GM12864 (cell line): Measurements from ENCODE around the gene UBE2J1.

Source experiments
- DNase-seq: peaks from one replicate; pipeline ENCODE4 v3.0.0-alpha.2; 2011; ENCODE audit warnings: low read depth
- H3K4me3 ChIP-seq: 2 replicates; pipeline ENCODE4 v1.5.1; 2011; ENCODE audit warnings: mild to moderate bottlenecking, low read depth, low read length, control low read depth
- CTCF ChIP-seq: IDR thresholded peaks from 2 replicates; pipeline ENCODE4 v1.5.1; 2011; ENCODE audit warnings: low read depth, mild to moderate bottlenecking, moderate library complexity, low read length, control low read depth, inconsistent platforms; ENCODE audit errors: missing control alignments

UBE2J1 gene

DNA sequence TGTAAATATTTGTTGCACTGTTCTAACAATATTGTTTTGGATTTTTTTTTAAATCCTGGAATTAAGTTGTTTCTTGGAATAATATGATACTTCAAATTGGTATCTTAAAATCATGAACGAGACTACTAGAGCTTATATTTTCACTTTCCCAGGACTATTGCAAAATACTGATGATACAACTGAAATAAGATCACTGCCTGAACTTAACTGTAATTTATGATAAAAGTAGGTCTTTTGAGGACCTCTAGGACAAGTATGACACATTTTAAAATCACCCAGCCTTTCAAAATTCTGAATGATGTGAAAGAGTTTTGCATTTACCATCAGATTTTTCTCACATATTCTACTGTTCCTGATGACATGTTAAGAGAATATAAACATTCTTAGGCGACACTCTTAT lies 8.6 kb upstream of the UBE2J1 start:
- H3K4me3 ChIP-seq = no peak overlapping the region; the same call in 1 of the 2 replicates
- no peak for TF ChIP-seq CTCF
- DNase-seq = no peak

DNA sequence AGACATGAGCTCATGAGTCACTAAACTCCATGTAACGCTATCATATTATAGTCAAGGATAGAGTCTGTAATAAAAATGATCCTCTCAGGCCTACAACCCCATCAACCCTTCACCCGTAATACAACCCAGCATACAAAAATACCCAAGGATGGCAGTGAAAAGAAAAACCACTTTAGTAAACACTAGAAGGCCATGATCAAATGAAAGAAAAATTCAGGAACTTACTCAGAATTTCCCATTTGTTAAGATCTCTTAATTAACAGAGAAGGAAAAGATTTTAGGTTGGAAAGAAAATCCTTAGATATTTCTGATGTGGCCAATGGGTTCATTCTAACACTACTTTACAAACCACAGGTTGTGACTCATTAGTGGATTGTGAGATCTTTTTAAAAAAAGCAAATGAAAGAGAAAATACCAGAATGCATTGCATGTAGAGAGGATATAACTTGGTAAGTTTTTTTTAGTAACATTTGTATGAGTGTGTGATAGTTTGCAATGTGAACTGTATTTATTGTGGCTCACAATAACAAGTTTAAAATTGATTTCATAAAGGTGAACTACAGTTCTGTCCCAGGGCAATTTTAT lies 8.0 kb upstream of the UBE2J1 start:
- DNase-seq = no peak
- no peak overlapping the region; the same call in 1 of the 2 replicates for H3K4me3 ChIP-seq
- TF ChIP-seq CTCF = no peak

- H3K4me3 ChIP-seq = no peak overlapping the region
- no peak for DNase-seq
- no peak for TF ChIP-seq CTCF
Measured at GRCh38 chr6:89359561-89359960, 7.0 kb upstream of the UBE2J1 start.

GRCh38 chr6:89357390-89357789 lies 4.9 kb upstream of the UBE2J1 start:
- no peak for TF ChIP-seq CTCF
- peak overlapping the region; percentile 37; the same call in 1 of the 2 replicates for H3K4me3 ChIP-seq
- DNase-seq = peak; percentile 92

DNA sequence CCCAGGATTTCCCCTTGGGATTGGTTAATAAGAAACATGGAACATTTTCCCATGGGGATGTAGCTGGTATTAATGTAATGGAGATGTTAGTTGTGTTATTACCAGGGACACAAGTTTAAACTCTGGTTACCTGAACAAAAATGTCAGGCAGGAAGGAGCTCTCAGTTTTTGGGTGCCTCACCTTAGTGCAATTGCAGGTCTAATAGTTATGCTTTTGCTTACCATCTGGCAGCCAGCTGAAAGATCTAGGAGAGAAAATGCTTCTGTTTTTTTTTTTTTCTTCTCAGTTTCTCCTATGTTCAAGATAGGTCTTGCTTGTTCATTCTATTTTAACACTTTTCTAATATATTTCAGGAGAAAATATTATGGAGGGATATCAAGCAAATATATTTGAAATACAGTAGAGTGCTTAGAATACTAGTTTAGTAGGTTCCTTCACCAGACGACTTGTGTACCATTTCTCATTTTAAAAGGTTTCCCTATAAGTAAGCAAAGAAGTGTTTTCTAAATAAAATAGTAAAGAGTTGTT lies 4.2 kb upstream of the UBE2J1 start:
- DNase-seq = no peak
- no peak for TF ChIP-seq CTCF
- no peak overlapping the region; the same call in 1 of the 2 replicates for H3K4me3 ChIP-seq

DNA sequence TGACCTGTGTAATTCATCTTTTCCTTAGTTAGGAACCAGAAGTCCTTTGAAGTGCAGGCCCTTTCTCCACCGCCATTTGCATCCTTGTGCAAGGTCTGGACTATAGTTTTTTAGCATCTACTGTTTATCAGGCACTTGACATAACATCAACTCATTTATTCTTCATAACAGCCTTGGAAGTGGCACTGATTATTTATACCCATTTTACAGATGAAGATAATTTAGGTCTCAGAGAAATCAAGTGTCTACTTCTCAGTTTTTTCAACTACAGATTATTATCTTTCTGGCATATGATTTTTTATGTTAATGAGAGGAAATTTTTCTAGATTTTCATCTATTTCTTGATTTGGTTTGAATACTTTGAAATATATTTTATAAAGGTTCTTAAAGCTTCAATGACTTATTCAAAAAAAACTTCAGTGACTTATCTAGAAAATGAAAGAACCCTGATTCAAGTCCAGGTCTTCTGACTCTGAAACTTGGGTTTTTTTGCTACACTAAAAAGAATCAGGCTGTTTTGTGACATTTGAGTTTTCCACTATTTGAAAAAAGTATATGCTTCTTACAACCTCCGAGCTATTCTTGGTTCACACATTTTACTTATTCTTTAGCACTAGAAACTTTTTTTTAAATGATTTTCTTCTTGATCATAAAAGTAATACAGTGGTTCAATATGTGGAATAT lies 3.1 kb upstream of the UBE2J1 start:
- TF ChIP-seq CTCF = no peak
- no peak overlapping the region for H3K4me3 ChIP-seq
- DNase-seq = no peak
